HG02981 (cell line): ENCODE measurements around the gene FOXS1.
"Not testable (repeated sequence)": the region's sequence is repeated elsewhere in the genome, so short reads cannot be mapped to it uniquely, and the experiment has no call there.

Source experiments
- ATAC-seq: cut with Tn5 transposase; IDR thresholded peaks from one replicate; pipeline ENCODE4 v1.9.1; 2021; ENCODE audit warnings: mild to moderate bottlenecking, moderate library complexity; ENCODE audit not compliant: unreplicated experiment

Gene FOXS1

GRCh38 chr20:31824125-31824485 is 21.3 kb downstream of the FOXS1 start:
- ATAC-seq = no peak

DNA sequence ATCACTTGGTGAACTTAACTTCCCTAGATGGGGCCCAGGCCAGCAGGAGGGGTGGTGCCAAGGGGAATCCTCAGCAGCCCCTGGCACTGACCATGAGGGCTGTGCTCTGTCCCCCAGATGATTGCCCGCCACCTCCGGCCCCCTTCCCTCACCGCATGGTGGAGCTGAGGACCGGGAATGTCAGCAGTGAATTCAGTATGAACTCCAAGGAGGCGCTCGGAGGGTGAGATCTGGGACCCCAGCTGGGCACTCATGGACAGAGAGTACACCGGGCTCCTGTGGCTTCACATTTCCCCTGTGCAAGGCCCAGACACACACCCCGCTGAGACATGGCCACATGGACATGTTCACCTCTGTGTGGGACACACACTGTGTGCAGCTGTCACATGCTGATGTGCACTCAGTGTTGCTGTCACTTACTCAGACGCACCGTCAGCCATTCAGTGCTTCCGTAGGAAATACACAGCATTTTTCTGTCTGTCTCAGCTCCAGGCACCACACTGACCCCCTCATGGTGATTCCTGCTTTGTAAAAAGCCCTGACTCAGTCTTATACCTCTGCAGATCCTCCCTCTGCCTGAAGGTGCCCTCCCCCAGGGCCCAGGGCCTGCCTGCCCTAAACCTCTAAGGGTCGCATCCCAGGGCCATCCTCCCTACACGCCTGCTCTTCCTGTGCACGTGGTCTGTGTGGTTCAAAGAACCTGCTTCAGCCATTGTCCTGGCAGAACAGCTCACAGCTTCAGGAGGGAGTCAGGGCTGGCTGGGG is 21.9 kb downstream of the FOXS1 start:
- no peak for ATAC-seq

GRCh38 chr20:31822421-31823330 is 22.7 kb downstream of the FOXS1 start:
- no peak for ATAC-seq

DNA sequence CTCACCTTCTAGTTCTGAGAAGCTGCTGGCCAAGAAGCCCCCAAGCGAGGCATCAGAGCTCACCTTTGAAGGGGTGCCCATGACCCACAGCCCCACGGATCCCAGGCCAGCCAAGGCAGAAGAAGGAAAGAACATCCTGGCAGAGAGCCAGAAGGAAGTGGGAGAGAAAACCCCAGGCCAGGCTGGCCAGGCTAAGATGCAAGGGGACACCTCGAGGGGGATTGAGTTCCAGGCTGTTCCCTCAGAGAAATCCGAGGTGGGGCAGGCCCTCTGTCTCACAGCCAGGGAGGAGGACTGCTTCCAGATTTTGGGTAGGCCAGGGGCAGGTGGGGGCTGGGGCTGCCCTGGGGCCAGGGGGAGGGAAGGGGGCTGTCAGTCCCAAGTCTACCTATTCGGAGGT is 24.0 kb downstream of the FOXS1 start:
- ATAC-seq = no peak

- ATAC-seq = no peak
Measured at GRCh38 chr20:31820228-31820627, 25.2 kb downstream of the FOXS1 start.

DNA sequence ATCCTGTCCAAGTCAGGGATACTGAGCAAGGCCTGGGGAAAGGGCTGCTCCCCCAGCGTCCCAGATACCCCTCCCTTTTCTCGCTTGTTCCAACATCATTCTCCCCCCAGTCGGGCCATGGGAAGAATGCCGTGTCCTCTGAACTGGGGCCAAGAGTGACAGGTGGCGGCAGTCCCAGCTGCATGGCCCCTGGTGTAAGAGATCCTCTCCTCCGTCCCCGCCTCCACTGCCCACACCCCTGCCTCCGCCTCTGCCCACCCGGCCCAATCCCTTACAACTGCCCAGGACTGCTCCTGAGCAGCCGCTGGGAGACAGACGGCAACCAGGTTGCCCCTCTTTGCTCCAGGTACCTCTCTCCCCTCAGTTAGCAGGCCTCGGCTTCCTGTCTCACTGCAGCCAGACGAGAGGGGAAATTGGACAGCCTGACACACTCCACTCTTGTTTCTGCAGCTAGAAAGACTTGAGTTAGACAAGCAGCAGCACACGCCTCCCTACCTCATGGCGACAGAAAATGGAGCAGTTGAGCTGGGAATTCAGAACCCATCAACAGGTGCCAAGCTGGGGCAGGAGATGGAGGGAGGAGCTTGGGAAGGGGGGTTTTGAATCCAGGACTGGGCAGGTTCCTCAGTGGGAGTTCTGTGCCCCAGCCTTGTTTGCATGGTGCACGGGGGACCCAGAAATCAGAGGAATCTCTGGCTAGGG is 26.2 kb downstream of the FOXS1 start, which contains the start of gene MYLK2:
Gene MYLK2 (plus strand): TSS at position 274 of the 702 bp plus-strand sequence. CDS start 225 bp downstream, at position 499.
- ATAC-seq = no peak

DNA sequence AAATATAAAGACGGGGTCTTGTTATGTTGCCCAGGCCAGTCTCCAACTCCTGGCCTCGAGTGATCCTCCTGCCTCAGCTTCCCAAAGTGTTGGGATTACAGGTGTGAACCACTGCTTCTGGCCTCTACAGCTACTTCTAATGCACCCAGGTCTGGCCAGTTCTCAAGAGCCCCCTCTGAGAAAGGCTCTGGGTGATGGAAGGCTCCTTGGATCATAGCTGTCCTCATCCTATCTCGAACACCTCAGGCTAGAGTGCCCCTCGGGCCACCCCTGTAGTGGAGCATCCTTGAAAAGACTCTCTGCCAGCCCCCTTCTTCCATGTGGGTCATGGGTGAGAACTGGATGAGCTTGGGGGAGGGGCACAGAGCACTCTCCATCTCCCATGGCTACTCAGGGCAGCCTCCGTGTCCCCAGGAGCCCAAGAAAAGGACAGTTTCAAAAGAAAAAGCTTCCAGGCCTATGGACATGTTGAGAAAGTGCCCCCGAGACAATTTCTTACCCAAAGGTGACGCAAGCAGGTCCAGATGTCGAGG is 27.0 kb downstream of the FOXS1 start:
- no peak for ATAC-seq

DNA sequence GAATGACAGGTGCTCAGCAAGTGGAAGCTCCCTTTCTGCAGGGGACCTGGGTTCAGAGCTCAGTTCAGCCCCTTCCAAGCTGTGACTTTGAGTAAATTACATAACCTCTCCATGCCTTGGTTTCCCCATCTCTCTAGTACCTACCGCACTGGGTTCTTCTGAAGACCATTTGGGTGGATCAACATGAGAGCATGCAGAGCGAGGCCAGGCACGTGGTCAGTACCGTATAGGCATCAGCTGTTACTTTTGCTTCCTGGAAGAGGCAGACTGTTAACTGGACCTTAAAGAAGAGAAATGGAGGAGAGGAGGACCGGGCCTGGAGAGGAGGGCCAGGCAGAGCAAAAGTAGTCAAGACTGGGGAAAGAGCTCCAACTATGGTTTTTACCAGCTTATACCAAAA is 27.9 kb downstream of the FOXS1 start:
- no peak for ATAC-seq

GRCh38 chr20:31816221-31816620 is 29.2 kb downstream of the FOXS1 start:
- ATAC-seq = no peak

GRCh38 chr20:31815408-31816188 is 29.8 kb downstream of the FOXS1 start:
- no peak for ATAC-seq

DNA sequence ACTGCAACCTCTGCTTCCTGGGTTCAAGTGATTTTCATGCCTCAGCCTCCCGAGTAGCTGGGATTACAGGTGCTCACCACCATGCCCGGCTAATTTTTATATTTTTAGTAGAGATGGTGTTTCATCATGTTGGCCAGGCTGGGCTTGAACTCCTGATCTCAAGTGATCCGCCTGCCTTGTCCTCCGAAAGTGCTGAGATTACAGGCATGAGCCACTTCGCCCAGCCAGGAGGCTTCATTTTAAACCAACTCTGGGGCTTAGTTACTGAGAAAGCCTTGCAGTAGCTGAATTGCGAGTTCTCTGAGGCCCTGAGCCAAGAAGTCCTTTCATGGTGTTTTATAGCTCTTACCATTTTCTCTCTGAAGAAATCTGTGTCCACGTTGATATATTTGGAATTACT is 31.3 kb downstream of the FOXS1 start:
- not testable (repeated sequence) for ATAC-seq

- no peak for ATAC-seq
Measured at GRCh38 chr20:31813611-31814010, 31.8 kb downstream of the FOXS1 start.

DNA sequence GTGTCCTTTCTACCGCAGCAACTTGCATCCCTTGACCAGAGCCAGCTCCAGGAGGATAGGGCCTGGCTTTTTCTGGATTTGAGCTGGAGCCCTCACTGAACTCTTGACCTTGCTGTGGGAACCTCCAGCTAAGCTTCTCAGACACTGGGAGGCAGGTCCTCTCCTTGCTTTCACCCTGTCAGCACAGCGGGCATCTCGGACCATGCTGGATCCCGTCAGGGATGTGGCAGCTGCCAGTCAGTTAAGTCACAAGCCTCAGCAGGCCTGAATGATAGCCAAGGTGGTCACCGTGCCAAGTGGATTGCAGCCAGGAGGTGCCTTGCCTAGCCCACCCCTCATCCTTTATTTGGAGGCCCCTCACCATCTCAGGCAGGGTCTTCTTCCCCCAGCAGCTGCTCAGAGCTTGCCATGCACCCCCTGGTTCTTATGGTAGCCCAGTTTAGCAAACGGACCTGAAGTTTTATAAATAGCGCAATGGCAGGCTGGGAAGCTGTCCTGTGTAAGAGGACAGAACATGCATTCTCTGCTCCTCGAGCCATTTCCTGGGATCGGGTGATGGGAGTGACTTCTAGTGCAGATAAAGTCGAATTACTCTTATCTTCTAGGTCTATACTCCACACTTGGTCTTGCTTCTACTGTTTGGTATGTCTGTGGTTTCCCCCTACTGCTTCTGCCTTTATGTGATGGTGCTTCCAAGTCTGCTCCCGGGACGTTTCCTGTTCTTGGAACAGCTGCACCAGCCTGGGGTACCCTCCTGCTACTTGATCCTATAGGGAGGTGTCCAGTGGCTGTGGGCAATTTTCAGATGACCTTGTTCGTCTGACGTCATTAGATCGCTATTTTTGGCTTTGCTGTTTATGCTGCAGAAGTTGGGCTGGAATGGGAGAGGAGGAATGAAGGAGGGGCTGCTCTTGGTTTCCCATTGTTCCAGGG is 33.3 kb downstream of the FOXS1 start:
- no peak for ATAC-seq

DNA sequence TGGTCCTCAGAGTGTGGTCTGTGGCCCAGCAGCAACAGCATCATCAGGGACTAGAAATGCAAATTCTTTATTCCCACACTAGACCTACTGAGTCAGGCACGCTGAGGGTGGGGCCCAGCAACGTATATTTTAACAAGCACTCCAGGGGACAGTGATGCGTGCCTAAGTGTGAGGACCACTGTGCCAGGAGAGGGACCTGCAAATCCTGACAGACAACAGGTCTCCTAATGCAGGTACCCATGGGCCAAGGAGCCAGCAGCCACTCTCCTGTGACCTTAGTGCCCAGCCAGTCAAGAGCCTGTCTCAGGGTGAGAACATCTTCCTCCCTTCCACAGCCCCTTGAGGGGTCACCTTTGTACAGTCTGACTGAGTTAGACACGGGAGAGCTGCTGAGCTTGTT is 34.2 kb downstream of the FOXS1 start:
- ATAC-seq = no peak

DNA sequence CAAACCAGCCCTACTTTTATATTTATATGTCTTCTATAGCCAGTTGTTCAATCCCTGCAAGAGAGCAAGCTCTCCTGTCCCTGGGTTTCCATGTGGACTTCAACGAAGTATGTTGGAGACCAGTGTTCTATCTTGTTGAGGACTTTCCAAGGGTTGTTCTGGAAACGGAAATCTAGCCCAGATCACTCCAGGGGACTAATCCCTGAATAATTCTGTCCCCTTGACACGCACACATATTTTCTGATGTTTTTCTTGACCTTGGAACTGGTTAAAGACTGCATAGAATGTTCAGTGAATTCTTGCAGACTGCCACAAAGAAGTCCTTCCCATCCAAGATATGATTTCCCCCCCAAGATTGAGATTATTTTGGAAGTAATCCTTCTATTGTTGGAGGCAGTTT is 35.7 kb downstream of the FOXS1 start:
- no peak for ATAC-seq

DNA sequence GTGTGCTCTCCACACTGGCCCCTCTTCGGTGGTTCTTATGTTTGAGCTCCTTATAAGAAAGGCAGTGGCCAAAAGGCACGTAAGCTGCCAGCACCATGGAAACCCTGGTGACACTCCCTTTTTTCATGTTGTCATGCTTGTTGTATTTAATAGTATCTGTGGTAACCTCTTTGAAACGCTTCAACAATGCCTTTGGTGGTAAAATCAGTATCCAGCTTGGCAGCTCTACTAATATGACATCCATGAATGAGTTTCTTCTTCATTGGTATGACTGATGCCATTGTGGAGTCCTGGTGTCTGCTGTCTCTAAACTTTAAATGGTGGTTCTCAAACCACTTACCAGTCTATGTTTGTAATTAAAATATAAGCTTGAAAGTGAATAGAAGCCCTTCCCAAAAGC is 36.9 kb downstream of the FOXS1 start:
- ATAC-seq = no peak

DNA sequence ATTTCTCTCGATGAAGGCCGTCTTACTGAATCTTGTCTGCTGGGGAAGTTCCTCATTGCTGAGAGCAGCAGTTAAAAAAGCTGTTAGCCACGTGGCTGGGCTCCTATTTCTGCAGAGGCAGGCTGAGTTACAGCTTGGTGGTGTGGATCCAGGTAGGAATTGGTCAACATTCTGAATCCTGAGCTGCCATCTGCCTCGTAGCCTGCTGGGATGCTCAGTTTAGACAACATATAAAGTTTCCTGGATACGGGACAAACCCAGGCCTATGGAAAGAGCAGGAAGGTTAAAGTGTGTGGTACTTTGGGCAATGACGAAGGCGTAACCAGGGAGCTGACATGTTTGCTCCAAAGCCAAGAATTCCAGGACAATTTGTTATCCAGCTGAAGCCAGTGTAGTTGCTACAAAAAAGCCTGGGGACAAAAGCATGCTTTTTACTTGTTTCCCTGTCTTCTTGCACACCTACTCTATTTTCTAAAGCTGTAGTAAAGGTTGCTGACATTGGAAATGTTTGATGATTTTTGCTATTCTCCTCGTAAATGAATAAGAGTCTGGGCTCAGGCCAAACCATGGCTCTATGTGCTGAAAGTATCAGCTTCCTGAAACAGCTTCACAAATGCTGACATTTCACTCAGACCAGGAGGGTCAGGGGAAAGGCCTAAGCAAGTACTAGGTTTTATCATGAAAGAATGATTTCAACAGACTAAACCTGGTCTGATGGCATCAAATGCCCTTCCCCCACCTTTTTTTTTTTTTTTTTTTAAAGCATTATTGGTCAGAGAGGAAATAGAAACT is 38.6 kb downstream of the FOXS1 start:
- no peak for ATAC-seq

DNA sequence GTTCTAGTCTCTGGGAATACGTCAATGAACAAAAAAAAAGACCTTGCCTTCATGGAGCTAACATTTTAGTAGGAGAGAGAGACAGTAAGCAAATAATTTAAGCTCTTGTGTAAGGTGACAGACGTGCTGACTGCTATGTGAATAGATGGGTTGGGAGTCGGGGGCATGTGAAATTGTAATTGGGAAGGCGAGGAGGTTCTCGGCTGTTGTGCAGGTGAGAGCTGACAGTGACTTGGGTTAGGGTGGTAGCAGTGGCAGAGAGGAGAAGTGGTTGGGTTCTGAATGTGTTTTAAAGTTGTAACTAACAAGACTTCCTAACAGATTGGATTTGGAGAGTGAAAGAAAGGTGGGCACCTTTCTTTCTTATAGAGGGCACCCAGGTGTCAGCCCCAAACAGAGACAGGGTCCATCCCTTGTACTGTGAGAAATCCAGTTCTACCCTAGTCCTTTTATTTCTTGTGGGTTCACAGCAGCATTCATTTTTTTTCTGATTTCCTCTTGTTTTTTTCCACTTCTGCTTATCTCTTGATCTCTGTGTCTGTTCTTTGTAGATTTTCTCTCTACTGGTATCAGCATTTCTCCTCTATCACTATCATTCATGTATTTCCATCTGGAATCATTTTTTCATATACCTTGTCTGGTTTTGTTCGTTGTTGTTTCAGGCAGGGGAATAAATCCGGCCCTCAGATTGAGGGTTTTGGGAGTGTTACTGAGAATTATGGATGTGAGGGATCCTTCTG is 41.7 kb downstream of the FOXS1 start:
- no peak for ATAC-seq
